HAP-1 (cell line): ENCODE results near the gene DMRTC2.
A peak's percentile ranks its signal among the peaks of the same experiment; 100 is the strongest.

ENCODE experiments used
- DNase-seq, 2 experiments: peaks; one replicate each; pipeline ENCODE4 v3.0.0-alpha.2; 2016 to 2020; ENCODE audit warnings: low spot score in 2 of 2
- H3K27me3 ChIP-seq: fragments of 250-450 bp; sonication (Bioruptor Pico); 2 replicates; pipeline ENCODE4 v1.5.1; 2020; ENCODE audit warnings: low read depth, mild to moderate bottlenecking, moderate library complexity
- H3K36me3 ChIP-seq: fragments of 250-450 bp; sonication (Bioruptor Pico); replicated peaks from 2 replicates; pipeline ENCODE4 v1.5.1; 2020; ENCODE audit warnings: mild to moderate bottlenecking
- H3K4me1 ChIP-seq: fragments of 250-450 bp; sonication (Bioruptor Pico); 2 replicates; pipeline ENCODE4 v1.5.1; 2020; ENCODE audit warnings: mild to moderate bottlenecking
- H3K4me3 ChIP-seq: fragments of 250-450 bp; sonication (Bioruptor Pico); 2 replicates; pipeline ENCODE4 v1.5.1; 2020; ENCODE audit warnings: mild to moderate bottlenecking, moderate library complexity
- H3K9me3 ChIP-seq: fragments of 250-450 bp; sonication (Bioruptor Pico); 2 replicates; pipeline ENCODE4 v1.5.1; 2020; ENCODE audit warnings: mild to moderate bottlenecking, moderate library complexity
- in situ Hi-C: fragments of 300-500 bp; cut with MboI; formaldehyde crosslinking; loops from 3 replicates; pipeline ENCODE4 v1.14.3; 2020; ENCODE audit warnings: low sequenced_read_pairs, inconsistent platforms, mixed read lengths

The DMRTC2 gene

GRCh38 chr19:41883463-41883820 is 38.6 kb downstream of the DMRTC2 start:
- H3K36me3 ChIP-seq, result no peaks in the 10 kb centered on the region; the same call in 1 of the 2 replicates
- in situ Hi-C loops, result no loop called here
- H3K4me3 ChIP-seq, result peak overlapping the region; percentile 66
- DNase-seq, result no peak
- no peaks in the 10 kb centered on the region for H3K9me3 ChIP-seq
- H3K4me1 ChIP-seq, result peaks cover 9% of the 10 kb centered on the region
- no peaks in the 10 kb centered on the region for H3K27me3 ChIP-seq

- peak overlapping the region; percentile 66 for H3K4me3 ChIP-seq
- DNase-seq, result peak; percentile 94 to 96
- no peaks in the 10 kb centered on the region for H3K9me3 ChIP-seq
- in situ Hi-C loops, result no loop called here
- no peaks in the 10 kb centered on the region for H3K27me3 ChIP-seq
- peaks cover under 1% of the 10 kb centered on the region; the same call in 1 of the 2 replicates for H3K36me3 ChIP-seq
- peaks cover 9% of the 10 kb centered on the region for H3K4me1 ChIP-seq
These were observed 39.2 kb downstream of the DMRTC2 start for GRCh38 chr19:41883821-41884733.

- peaks cover 4% of the 10 kb centered on the region; the same call in 1 of the 2 replicates for H3K36me3 ChIP-seq
- no peak overlapping the region for H3K4me3 ChIP-seq
- no peaks in the 10 kb centered on the region for H3K27me3 ChIP-seq
- in situ Hi-C loops, result no loop called here
- H3K4me1 ChIP-seq, result peaks cover 9% of the 10 kb centered on the region
- no peak for DNase-seq
- H3K9me3 ChIP-seq, result no peaks in the 10 kb centered on the region
These were observed 42.2 kb downstream of the DMRTC2 start for GRCh38 chr19:41886761-41887710.

GRCh38 chr19:41887711-41888382 is 43.0 kb downstream of the DMRTC2 start:
- in situ Hi-C loops, result no loop called here
- peaks cover 4% of the 10 kb centered on the region; the same call in 1 of the 2 replicates for H3K36me3 ChIP-seq
- H3K4me3 ChIP-seq, result no peak overlapping the region
- peaks cover 9% of the 10 kb centered on the region for H3K4me1 ChIP-seq
- H3K27me3 ChIP-seq, result no peaks in the 10 kb centered on the region
- H3K9me3 ChIP-seq, result no peaks in the 10 kb centered on the region
- no peak for DNase-seq

- Histone ChIP-seq H3K36me3 (peaks cover 4% of the 10 kb centered on the region; the same call in 1 of the 2 replicates), H3K27me3 (no peaks in the 10 kb centered on the region), H3K4me3 (no peak overlapping the region), H3K4me1 (peaks cover 5% of the 10 kb centered on the region; the same call in 1 of the 2 replicates), H3K9me3 (no peaks in the 10 kb centered on the region)
- in situ Hi-C loops, result no loop called here
- no peak for DNase-seq
These were observed 44.1 kb downstream of the DMRTC2 start for GRCh38 chr19:41888926-41889325.

GRCh38 chr19:41889896-41890295 is 45.1 kb downstream of the DMRTC2 start:
- no peak for DNase-seq
- no peaks in the 10 kb centered on the region for H3K27me3 ChIP-seq
- H3K4me1 ChIP-seq, result peaks cover 2% of the 10 kb centered on the region; the same call in 1 of the 2 replicates
- no peak overlapping the region for H3K4me3 ChIP-seq
- no peaks in the 10 kb centered on the region for H3K9me3 ChIP-seq
- H3K36me3 ChIP-seq, result peaks cover 4% of the 10 kb centered on the region
- in situ Hi-C loops, result no loop called here

GRCh38 chr19:41890936-41891335 is 46.1 kb downstream of the DMRTC2 start:
- H3K36me3 ChIP-seq, result peaks cover 12% of the 10 kb centered on the region
- no peaks in the 10 kb centered on the region for H3K4me1 ChIP-seq
- in situ Hi-C loops, result no loop called here
- no peaks in the 10 kb centered on the region for H3K9me3 ChIP-seq
- no peaks in the 10 kb centered on the region for H3K27me3 ChIP-seq
- DNase-seq, result no peak
- no peak overlapping the region for H3K4me3 ChIP-seq

- no peak for DNase-seq
- in situ Hi-C loops, result no loop called here
- peaks cover 13% of the 10 kb centered on the region for H3K36me3 ChIP-seq
- no peaks in the 10 kb centered on the region for H3K27me3 ChIP-seq
- no peak overlapping the region for H3K4me3 ChIP-seq
- H3K4me1 ChIP-seq, result no peaks in the 10 kb centered on the region
- no peaks in the 10 kb centered on the region for H3K9me3 ChIP-seq
These were observed 47.5 kb downstream of the DMRTC2 start for GRCh38 chr19:41892173-41892902.

GRCh38 chr19:41893899-41894298 is 49.1 kb downstream of the DMRTC2 start:
- no peaks in the 10 kb centered on the region for H3K27me3 ChIP-seq
- H3K4me3 ChIP-seq, result no peak overlapping the region
- H3K36me3 ChIP-seq, result peaks cover 23% of the 10 kb centered on the region
- in situ Hi-C loops, result no loop called here
- no peaks in the 10 kb centered on the region for H3K9me3 ChIP-seq
- peak in 1 of 2 experiments; percentile 35 for DNase-seq
- H3K4me1 ChIP-seq, result no peaks in the 10 kb centered on the region

- H3K36me3 ChIP-seq, result peaks cover 22% of the 10 kb centered on the region
- no peak overlapping the region for H3K4me3 ChIP-seq
- no peaks in the 10 kb centered on the region for H3K27me3 ChIP-seq
- no peak for DNase-seq
- in situ Hi-C loops, result no loop called here
- no peaks in the 10 kb centered on the region for H3K4me1 ChIP-seq
- H3K9me3 ChIP-seq, result no peaks in the 10 kb centered on the region
These were observed 49.5 kb downstream of the DMRTC2 start for GRCh38 chr19:41894350-41894749.

GRCh38 chr19:41895745-41896580 is 51.1 kb downstream of the DMRTC2 start:
- Histone ChIP-seq H3K4me3 (no peak overlapping the region), H3K36me3 (peaks cover 29% of the 10 kb centered on the region), H3K9me3 (no peaks in the 10 kb centered on the region), H3K4me1 (no peaks in the 10 kb centered on the region), H3K27me3 (no peaks in the 10 kb centered on the region)
- no peak for DNase-seq
- in situ Hi-C loops, result no loop called here

- Histone ChIP-seq H3K27me3 (no peaks in the 10 kb centered on the region), H3K36me3 (peaks cover 34% of the 10 kb centered on the region), H3K4me3 (no peak overlapping the region), H3K4me1 (no peaks in the 10 kb centered on the region), H3K9me3 (no peaks in the 10 kb centered on the region)
- in situ Hi-C loops, result no loop called here
- DNase-seq, result no peak
These were observed 51.7 kb downstream of the DMRTC2 start for GRCh38 chr19:41896581-41896942.
